ENCODE measurements around the gene ITGAV.

- TF ChIP-seq CTCF (IDR thresholded peaks at IDR 0.05) (no peak), POLR2A (IDR thresholded peaks at IDR 0.05) (no peak)
Observed at GRCh38 chr2:186641132-186641806, 51.4 kb downstream of the ITGAV start.
